Activated CD4-positive, alpha-beta T cell treated with anti-CD3 and anti-CD28 coated beads, Interleukin-10, Interleukin-2, amounts not matched to agents 100 ng/mL and 50 ng/mL, durations not matched to agents 16 hours and 8 hours (primary cell): ENCODE results near the gene PRRC2C.

Source experiments
- DNase-seq: peaks from one replicate; pipeline ENCODE4 v3.0.0-alpha.2; 2020

PRRC2C gene

GRCh38 chr1:171641076-171641864 lies 155.9 kb downstream of the PRRC2C start:
- no peak for DNase-seq

- DNase-seq: no peak
Observed at GRCh38 chr1:171642197-171642596, 156.9 kb downstream of the PRRC2C start.
